Endothelial cell of umbilical vein (primary cell): ENCODE measurements around the gene PPP1R8. TPM values are rescaled to one million over a fixed set of nuclear protein-coding genes. Genes with fewer than 3 reads are reported as not detected.

Source experiments
- BruUV-seq: library from RNA; stranded (reverse); fragments of 400-500 nt; replicated peaks from 2 replicates; lab custom pipeline; 2021; lab: Mats Ljungman, UMichigan
- CTCF ChIA-PET: fragments of 300-600, 350-600 bp; sonication (Branson Sonifier 250); formaldehyde crosslinking; loops from one replicate; lab custom pipeline; 2021; ENCODE audit warnings: antibody characterized with exemption, inconsistent platforms; lab: Charles Lee
- POLR2A ChIA-PET: fragments of 300-600, 350-600 bp; sonication (Branson Sonifier 250); formaldehyde crosslinking; loops from one replicate; lab custom pipeline; 2021; ENCODE audit warnings: antibody characterized with exemption, inconsistent platforms; lab: Charles Lee
- DNase-seq: peaks from one replicate; pipeline ENCODE4 v3.0.0-alpha.2; 2011; ENCODE audit warnings: low read depth, low spot score
- FAIRE-seq: peaks from 2 replicates; lab custom pipeline; 2011; peaks lifted over from hg19 to GRCh38; lab: Jason Lieb, UNC
- H2AFZ ChIP-seq: 2 replicates; pipeline ENCODE4 v1.6.0; 2012; ENCODE audit warnings: low read depth, low read length, control low read depth, inconsistent platforms
- H3K27ac ChIP-seq: 2 replicates; pipeline ENCODE4 v1.5.1; 2011; ENCODE audit warnings: low read depth, mild to moderate bottlenecking, control low read depth, low read length, moderate library complexity; ENCODE audit not compliant: insufficient read depth
- H3K27me3 ChIP-seq, 2 experiments: 2 replicates each; pipeline versions ENCODE4 v1.6.0 to v1.6.1; 2011; ENCODE audit warnings: low read length in 2 of 2, mixed read lengths in 1 of 2; ENCODE audit not compliant: control insufficient read depth in 2 of 2, insufficient read depth in 2 of 2
- H3K36me3 ChIP-seq, 2 experiments: 2 replicates in 1 of 2; 3 replicates in 1 of 2; pipeline ENCODE4 v1.5.1; 2011; ENCODE audit warnings: low read length in 2 of 2, mild to moderate bottlenecking in 1 of 2, moderate library complexity in 1 of 2; ENCODE audit not compliant: control insufficient read depth in 2 of 2, insufficient read depth in 2 of 2; ENCODE audit errors: extremely low read depth in 1 of 2
- H3K4me1 ChIP-seq: 3 replicates; pipeline ENCODE4 v1.5.1; 2011; ENCODE audit warnings: mild to moderate bottlenecking, low read length; ENCODE audit not compliant: control insufficient read depth, insufficient read depth; ENCODE audit errors: extremely low read depth
- H3K4me2 ChIP-seq: 2 replicates; pipeline ENCODE4 v1.6.1; 2011; ENCODE audit warnings: low read length, control low read depth, mixed read lengths; ENCODE audit not compliant: insufficient read depth
- H3K4me3 ChIP-seq, 3 experiments: fragments of 200-600 bp in 1 of 3; sonication (generic), shearing (Covaris generic) in 1 of 3; replicated peaks in 1 of 3; 2 replicates each; pipeline ENCODE4 v1.5.1; 2011 to 2016; ENCODE audit warnings: control low read depth in 3 of 3, low read length in 3 of 3, mild to moderate bottlenecking in 2 of 3, inconsistent platforms in 1 of 3, low read depth in 1 of 3, moderate library complexity in 1 of 3; ENCODE audit not compliant: insufficient read depth in 1 of 3
- H3K79me2 ChIP-seq: 2 replicates; pipeline ENCODE4 v1.6.0; 2012; ENCODE audit warnings: low read length, inconsistent platforms; ENCODE audit not compliant: control insufficient read depth, insufficient read depth
- H3K9ac ChIP-seq: replicated peaks from 2 replicates; pipeline ENCODE3; 2011; ENCODE audit warnings: low read length, control low read depth; ENCODE audit not compliant: insufficient read depth; ENCODE audit errors: extremely low read depth
- H3K9me1 ChIP-seq: replicated peaks from 3 replicates; pipeline ENCODE4 v1.6.0; 2011; ENCODE audit warnings: mild to moderate bottlenecking, low read length; ENCODE audit not compliant: control insufficient read depth, insufficient read depth; ENCODE audit errors: extremely low read depth
- H3K9me3 ChIP-seq: replicated peaks from 2 replicates; pipeline ENCODE4 v1.5.1; 2012; ENCODE audit warnings: low read length, inconsistent platforms; ENCODE audit not compliant: control insufficient read depth, insufficient read depth
- H4K20me1 ChIP-seq: replicated peaks from 2 replicates; pipeline ENCODE3; 2011; ENCODE audit warnings: mild to moderate bottlenecking, low read length; ENCODE audit not compliant: control insufficient read depth, insufficient read depth; ENCODE audit errors: extremely low read depth
- CTCF ChIP-seq, 2 donors: IDR thresholded peaks; 1 replicate in 1 of 2; 2 replicates in 1 of 2; pipeline ENCODE4 v1.5.1; 2011; ENCODE audit warnings: low read length in 2 of 2, mild to moderate bottlenecking in 2 of 2, moderate library complexity in 2 of 2, control low read depth in 1 of 2, inconsistent platforms in 1 of 2, low read depth in 1 of 2; ENCODE audit not compliant: insufficient read depth in 1 of 2; ENCODE audit errors: extremely low read depth in 1 of 2
- EZH2 ChIP-seq: IDR thresholded peaks from 2 replicates; pipeline ENCODE4 v1.6.1; 2012; ENCODE audit warnings: borderline replicate concordance, low read depth, mild to moderate bottlenecking, moderate library complexity, low read length, inconsistent platforms; ENCODE audit not compliant: severe bottlenecking
- FOS ChIP-seq: IDR thresholded peaks from 2 replicates; pipeline ENCODE4 v1.6.1; 2011; ENCODE audit warnings: mild to moderate bottlenecking, low read length, moderate library complexity, borderline replicate concordance; ENCODE audit not compliant: insufficient read depth
- GATA2 ChIP-seq: IDR thresholded peaks from 2 replicates; pipeline ENCODE4 v1.7.0; 2011; ENCODE audit warnings: low read depth, mild to moderate bottlenecking, moderate library complexity, mixed read lengths, low read length; ENCODE audit not compliant: insufficient read length, insufficient read depth
- JUN ChIP-seq: IDR thresholded peaks from 2 replicates; pipeline ENCODE4 v1.6.1; 2011; ENCODE audit warnings: borderline replicate concordance, low read depth; ENCODE audit not compliant: insufficient read length, insufficient read depth
- MAX ChIP-seq: IDR thresholded peaks from 2 replicates; pipeline ENCODE4 v1.6.1; 2011; ENCODE audit not compliant: insufficient read depth, insufficient read length
- MYC ChIP-seq: IDR thresholded peaks from one replicate; pipeline ENCODE4 v1.6.1; 2011; ENCODE audit warnings: mild to moderate bottlenecking, low read depth, low read length
- POLR2A ChIP-seq: IDR thresholded peaks from 2 replicates; pipeline ENCODE4 v1.6.1; 2012; ENCODE audit warnings: low read depth, mild to moderate bottlenecking, control low read depth, low read length
- POLR2AphosphoS5 ChIP-seq: IDR thresholded peaks from 2 replicates; pipeline ENCODE4 v1.6.1; 2012; ENCODE audit warnings: low read depth, mild to moderate bottlenecking, control low read depth, low read length, moderate library complexity; ENCODE audit not compliant: insufficient read depth
- dilution Hi-C: fragments of 300-500 bp; cut with MboI; formaldehyde crosslinking; loops from one replicate; pipeline ENCODE4 v1.15.0; 2019; ENCODE audit warnings: low sequenced_read_pairs; ENCODE audit not compliant: extremely low pct_ligation_motif_present
- intact Hi-C: fragments of 100-400 bp; cut with micrococcal nuclease; formaldehyde crosslinking; loops from one replicate; pipeline ENCODE4 v1.10.0; 2022
- polyA plus RNA-seq, 4 experiments: library from polyadenylated mRNA; depleted of rRNA in 3 of 4; stranded (reverse) in 3 of 4; unstranded in 1 of 4; fragments of >200 nt; gene quantifications; 2 replicates each; pipeline versions ENCODE4 v1.2.1 to v1.2.3, GENCODE V29; 2011 to 2012; ENCODE audit warnings: missing spikeins in 1 of 4
- total RNA-seq: library from RNA; stranded (reverse); gene quantifications from 2 replicates; pipeline ENCODE4 v1.2.3, GENCODE V29; 2021

Gene PPP1R8
- total and polyA plus RNA-seq, 2 donors (not counting 3 experiments of a cell fraction or from before 2014, with no cell fraction given), result 39.0 to 48.5 TPM

GRCh38 chr1:27782950-27783349 is 47.6 kb upstream of the PPP1R8 start:
- H3K9me3 ChIP-seq, result no peaks in the 10 kb centered on the region
- H3K27ac ChIP-seq, result no peak overlapping the region
- peaks cover 2% of the 10 kb centered on the region for H4K20me1 ChIP-seq
- intact Hi-C loops, result no loop called here
- H3K27me3 ChIP-seq, result no peaks in the 10 kb centered on the region
- H3K4me1 ChIP-seq, result peaks cover 12% of the 10 kb centered on the region
- FAIRE-seq, result no peak
- no peak overlapping the region for H3K4me2 ChIP-seq
- dilution Hi-C loops, result no loop called here
- no peak for DNase-seq
- no peak overlapping the region for H3K4me3 ChIP-seq
- no peaks in the 10 kb centered on the region for H3K9me1 ChIP-seq
- no peak overlapping the region for H2AFZ ChIP-seq
- H3K36me3 ChIP-seq, result peaks cover 0 to 2% of the 10 kb centered on the region in 2 experiments
- ChIA-PET CTCF (interaction anchor here (1.2 to 1.9 kb wide), 2 partner anchors 14 to 23 kb away, joined by 3 to 4 read pairs; no protein-coding TSS in a partner anchor), POLR2A (interaction anchor here (2.8 kb wide), 1 partner anchor 11 kb away, joined by 11 read pairs; the partner anchor contains the start of gene STX12)
- no peak overlapping the region for H3K9ac ChIP-seq
- TF ChIP-seq MAX, result no peak
- TF ChIP-seq FOS, result no peak
- TF ChIP-seq JUN, result no peak
- TF ChIP-seq CTCF (IDR thresholded peaks at IDR 0.05; ENCODE audit: extremely low read depth in 1 of 2, insufficient read depth in 1 of 2, low read depth in 1 of 2, low read length in 2 of 2), result no peak
- TF ChIP-seq POLR2AphosphoS5, result no peak
- no peak for TF ChIP-seq EZH2
- no peak for TF ChIP-seq MYC
- no peak for TF ChIP-seq GATA2
- no peak for TF ChIP-seq POLR2A
- BruUV-seq, result no TSS peak
- H3K79me2 ChIP-seq, result peaks cover 91% of the 10 kb centered on the region
